Measurements from ENCODE around the gene CXCL16. TPM values are rescaled to one million over a fixed set of nuclear protein-coding genes. Genes with fewer than 3 reads are reported as not detected.
"Not testable (repeated sequence)": the region's sequence is repeated elsewhere in the genome, so short reads cannot be mapped to it uniquely, and the experiment has no call there.

CXCL16 gene
- total RNA-seq, 4 donors from 2014 or later = 1.0 to 9.1 (median 7.1) TPM

- Histone ChIP-seq H3K27ac (no peak overlapping the region), H3K4me3 (no peak overlapping the region), H3K9me3 (no peaks in the 10 kb centered on the region), H3K27me3 (no peaks in the 10 kb centered on the region), H3K36me3 (no peaks in the 10 kb centered on the region), H3K4me1 (peaks cover 0 to 4% of the 10 kb centered on the region in 2 donors)
- TF ChIP-seq CTCF (IDR thresholded peaks at IDR 0.05) (no peak), POLR2A (IDR thresholded peaks at IDR 0.05) (no peak)
- intact Hi-C loops (cut with DNase I; ENCODE audit: low total_unique reads) = no loop called here
- DNase-seq = no peak
Measured at GRCh38 chr17:4708436-4708835, 31.3 kb downstream of the CXCL16 start.

GRCh38 chr17:4706121-4706520, 33.6 kb downstream of the CXCL16 start:
- H3K9me3 ChIP-seq = no peaks in the 10 kb centered on the region
- no peak overlapping the region for H3K4me3 ChIP-seq
- H3K27ac ChIP-seq = no peak overlapping the region
- no peaks in the 10 kb centered on the region for H3K36me3 ChIP-seq
- TF ChIP-seq POLR2A (IDR thresholded peaks at IDR 0.05) = no peak
- no peak for TF ChIP-seq CTCF (IDR thresholded peaks at IDR 0.05)
- DNase-seq = no peak
- H3K4me1 ChIP-seq = peaks cover 0 to 10% of the 10 kb centered on the region in 2 donors
- intact Hi-C loops (cut with DNase I; ENCODE audit: low total_unique reads) = no loop called here
- no peaks in the 10 kb centered on the region for H3K27me3 ChIP-seq

GRCh38 chr17:4704991-4705390, 34.7 kb downstream of the CXCL16 start:
- Histone ChIP-seq H3K36me3 (no peaks in the 10 kb centered on the region), H3K4me3 (no peak overlapping the region), H3K4me1 (peaks cover 0 to 8% of the 10 kb centered on the region in 2 donors), H3K27me3 (no peaks in the 10 kb centered on the region), H3K9me3 (no peaks in the 10 kb centered on the region), H3K27ac (no peak overlapping the region)
- DNase-seq = no peak
- intact Hi-C loops (cut with DNase I; ENCODE audit: low total_unique reads) = no loop called here
- no peak for TF ChIP-seq POLR2A (IDR thresholded peaks at IDR 0.05)
- no peak for TF ChIP-seq CTCF (IDR thresholded peaks at IDR 0.05)

- H3K27me3 ChIP-seq; intact Hi-C loops (cut with DNase I; ENCODE audit: low total_unique reads); H3K4me1 ChIP-seq; H3K36me3 ChIP-seq; DNase-seq; H3K9me3 ChIP-seq: not testable (repeated sequence)
- Histone ChIP-seq H3K27ac (peak overlapping the region; percentile 81 to 85), H3K4me3 (peak overlapping the region; percentile 83 to 97)
Measured at GRCh38 chr17:4704574-4704907, 35.2 kb downstream of the CXCL16 start.

- intact Hi-C loops (cut with DNase I; ENCODE audit: low total_unique reads) = no loop called here
- H3K27ac ChIP-seq = peak overlapping the region; percentile 81 to 85
Measured at GRCh38 chr17:4703330-4703691, 36.4 kb downstream of the CXCL16 start.

GRCh38 chr17:4701116-4701515, 38.6 kb downstream of the CXCL16 start:
- Histone ChIP-seq H3K27me3 (no peaks in the 10 kb centered on the region), H3K4me1 (peaks cover 0 to 8% of the 10 kb centered on the region in 2 donors), H3K36me3 (no peaks in the 10 kb centered on the region), H3K27ac (no peak overlapping the region), H3K9me3 (no peaks in the 10 kb centered on the region), H3K4me3 (no peak overlapping the region)
- TF ChIP-seq CTCF (IDR thresholded peaks at IDR 0.05) = no peak
- no peak for TF ChIP-seq POLR2A (IDR thresholded peaks at IDR 0.05)
- intact Hi-C loops (cut with DNase I; ENCODE audit: low total_unique reads) = no loop called here
- DNase-seq = no peak

More at GRCh38 chr17:4703330-4703691, 36.4 kb downstream of the CXCL16 start:
- H3K36me3 ChIP-seq = no peaks in the 10 kb centered on the region
- H3K4me3 ChIP-seq = peak overlapping the region; percentile 83 to 97
- TF ChIP-seq POLR2A (IDR thresholded peaks at IDR 0.05) = no peak
- peaks cover 0 to 8% of the 10 kb centered on the region in 2 donors for H3K4me1 ChIP-seq
- no peaks in the 10 kb centered on the region for H3K27me3 ChIP-seq
- no peak for DNase-seq
- no peaks in the 10 kb centered on the region for H3K9me3 ChIP-seq

- intact Hi-C loops (cut with DNase I; ENCODE audit: low total_unique reads); H3K9me3 ChIP-seq; H3K27me3 ChIP-seq; H3K36me3 ChIP-seq; H3K4me1 ChIP-seq; H3K4me3 ChIP-seq; DNase-seq; H3K27ac ChIP-seq: not testable (repeated sequence)
Measured at GRCh38 chr17:4699401-4700056, 40.2 kb downstream of the CXCL16 start.

Data from uterus (tissue), 4 donors.